GM18867 (cell line): ENCODE results near the gene RHO.
"Not testable (repeated sequence)": the region's sequence is repeated elsewhere in the genome, so short reads cannot be mapped to it uniquely, and the experiment has no call there.

ENCODE experiments used
- ATAC-seq: cut with Tn5 transposase; IDR thresholded peaks from one replicate; pipeline ENCODE4 v1.9.1; 2021; ENCODE audit warnings: mild to moderate bottlenecking, moderate library complexity; ENCODE audit not compliant: unreplicated experiment

Gene RHO

DNA sequence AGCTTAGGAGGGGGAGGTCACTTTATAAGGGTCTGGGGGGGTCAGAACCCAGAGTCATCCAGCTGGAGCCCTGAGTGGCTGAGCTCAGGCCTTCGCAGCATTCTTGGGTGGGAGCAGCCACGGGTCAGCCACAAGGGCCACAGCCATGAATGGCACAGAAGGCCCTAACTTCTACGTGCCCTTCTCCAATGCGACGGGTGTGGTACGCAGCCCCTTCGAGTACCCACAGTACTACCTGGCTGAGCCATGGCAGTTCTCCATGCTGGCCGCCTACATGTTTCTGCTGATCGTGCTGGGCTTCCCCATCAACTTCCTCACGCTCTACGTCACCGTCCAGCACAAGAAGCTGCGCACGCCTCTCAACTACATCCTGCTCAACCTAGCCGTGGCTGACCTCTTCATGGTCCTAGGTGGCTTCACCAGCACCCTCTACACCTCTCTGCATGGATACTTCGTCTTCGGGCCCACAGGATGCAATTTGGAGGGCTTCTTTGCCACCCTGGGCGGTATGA, at the start of gene RHO:
Gene RHO (plus strand): TSS at position 51 of the 512 bp plus-strand sequence. CDS start 95 bp downstream, at position 146.
- no peak for ATAC-seq

DNA sequence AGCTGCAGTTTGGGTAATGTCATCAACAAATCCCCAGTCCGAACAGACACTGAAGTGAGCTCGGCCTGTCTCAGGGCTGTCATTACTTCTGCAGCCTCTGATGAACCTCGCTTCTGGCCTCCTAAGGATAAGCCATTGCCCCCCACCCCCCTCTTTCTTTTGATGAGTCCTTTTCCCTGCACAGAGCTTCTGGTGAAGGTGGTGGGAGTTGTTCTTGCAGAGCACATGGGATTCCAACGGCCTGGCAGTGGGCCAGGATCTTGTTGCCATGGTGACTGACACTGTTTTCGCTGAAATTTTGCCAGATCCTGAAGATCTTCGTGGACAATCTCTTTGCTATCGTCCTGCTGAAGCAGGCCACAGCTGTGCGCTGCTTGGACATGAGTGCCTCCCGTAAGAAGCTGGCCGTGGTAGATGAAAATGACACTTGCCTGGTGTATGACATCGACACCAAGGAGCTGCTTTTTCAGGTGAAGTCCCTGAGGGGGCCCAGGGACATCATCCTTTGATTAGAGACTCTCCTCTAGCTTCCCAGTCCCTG, 47.1 kb upstream of the RHO start:
- not testable (repeated sequence) for ATAC-seq

DNA sequence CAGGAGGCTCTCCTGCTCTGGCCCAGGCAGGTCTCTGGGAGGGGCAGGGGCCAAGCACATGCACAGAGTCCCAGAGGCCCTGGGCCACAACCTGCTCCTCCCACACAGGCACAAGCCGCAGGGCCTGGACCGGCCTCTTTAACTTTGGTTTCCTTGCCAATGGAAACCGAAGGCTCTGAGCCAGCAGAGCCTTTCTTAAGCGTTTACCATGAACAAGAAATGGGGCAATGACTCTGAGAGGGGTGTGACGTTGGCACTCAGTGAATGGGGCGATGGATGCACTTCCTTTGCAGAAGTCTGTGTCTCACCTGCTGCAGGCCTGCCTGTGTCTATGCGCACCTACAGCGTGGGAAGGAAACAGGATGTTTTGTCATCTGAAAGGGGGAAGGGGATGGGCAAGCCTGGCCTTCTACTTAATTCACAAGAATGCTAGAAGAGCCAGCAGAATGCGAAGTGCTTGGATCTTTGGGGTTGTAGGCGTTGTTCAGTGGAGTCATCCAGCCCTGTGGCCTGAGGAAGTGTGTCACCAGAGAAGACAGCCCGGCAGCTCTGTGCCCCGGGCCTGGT, 46.6 kb upstream of the RHO start:
- ATAC-seq, result no peak

DNA sequence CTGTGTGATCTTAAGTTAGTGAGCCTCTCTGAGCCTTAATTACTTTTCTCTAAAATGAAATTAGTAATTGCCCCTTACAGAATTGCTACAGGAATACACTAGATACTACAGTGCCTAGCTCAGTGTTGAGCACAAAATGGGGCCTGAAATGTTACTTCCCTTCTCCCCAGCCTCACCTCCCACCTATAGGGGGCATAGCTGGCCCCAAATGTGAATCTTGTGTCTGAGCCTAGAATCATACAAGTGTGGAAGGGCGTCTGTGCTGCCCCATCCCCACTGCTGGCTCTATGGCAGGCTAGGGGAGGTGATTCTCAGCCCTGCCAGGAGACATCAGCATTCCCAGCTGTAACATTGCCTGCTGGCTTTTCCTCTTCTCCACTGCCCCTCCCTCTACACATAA, 45.7 kb upstream of the RHO start:
- ATAC-seq, result no peak

DNA sequence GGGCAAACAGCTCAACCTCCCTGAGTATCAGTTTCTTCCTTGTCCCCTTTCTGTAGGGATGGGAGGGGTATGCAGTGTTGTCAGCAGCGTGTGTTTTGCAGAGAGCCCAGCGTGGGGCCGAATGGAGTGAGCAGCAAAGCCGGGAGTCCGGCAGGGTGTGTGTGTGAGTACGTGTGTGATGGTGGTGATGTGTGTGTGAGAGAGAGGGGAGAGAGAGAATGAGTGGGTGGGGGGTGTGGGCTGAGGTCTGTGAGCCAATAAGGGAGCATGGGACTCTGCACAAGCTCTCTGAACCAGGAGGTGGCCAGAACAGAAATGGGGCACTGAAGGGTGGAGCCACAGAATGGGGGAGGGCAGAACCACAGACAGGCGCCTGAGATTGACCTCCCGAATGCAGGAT, 44.6 kb upstream of the RHO start:
- ATAC-seq, result no peak

DNA sequence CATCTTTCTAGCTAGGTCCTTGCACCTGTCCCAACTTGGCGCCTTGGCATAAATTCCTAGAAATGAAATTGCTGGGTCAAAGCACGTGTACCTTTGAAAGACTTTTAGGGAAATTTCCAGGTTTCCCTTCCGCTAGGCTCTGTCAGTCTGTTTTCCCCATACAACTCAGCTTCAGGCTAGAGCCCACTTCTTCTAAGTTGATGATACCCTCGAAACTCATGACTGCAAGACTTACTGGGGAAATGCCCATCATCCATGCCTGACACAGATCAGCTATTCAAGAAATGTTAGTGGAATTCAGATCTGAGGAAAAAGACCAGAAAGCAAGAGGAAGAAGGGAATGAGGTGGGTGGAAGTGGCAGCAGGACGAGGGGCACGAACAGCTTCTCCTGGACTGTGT, 43.3 kb upstream of the RHO start:
- ATAC-seq, result not testable (repeated sequence)

DNA sequence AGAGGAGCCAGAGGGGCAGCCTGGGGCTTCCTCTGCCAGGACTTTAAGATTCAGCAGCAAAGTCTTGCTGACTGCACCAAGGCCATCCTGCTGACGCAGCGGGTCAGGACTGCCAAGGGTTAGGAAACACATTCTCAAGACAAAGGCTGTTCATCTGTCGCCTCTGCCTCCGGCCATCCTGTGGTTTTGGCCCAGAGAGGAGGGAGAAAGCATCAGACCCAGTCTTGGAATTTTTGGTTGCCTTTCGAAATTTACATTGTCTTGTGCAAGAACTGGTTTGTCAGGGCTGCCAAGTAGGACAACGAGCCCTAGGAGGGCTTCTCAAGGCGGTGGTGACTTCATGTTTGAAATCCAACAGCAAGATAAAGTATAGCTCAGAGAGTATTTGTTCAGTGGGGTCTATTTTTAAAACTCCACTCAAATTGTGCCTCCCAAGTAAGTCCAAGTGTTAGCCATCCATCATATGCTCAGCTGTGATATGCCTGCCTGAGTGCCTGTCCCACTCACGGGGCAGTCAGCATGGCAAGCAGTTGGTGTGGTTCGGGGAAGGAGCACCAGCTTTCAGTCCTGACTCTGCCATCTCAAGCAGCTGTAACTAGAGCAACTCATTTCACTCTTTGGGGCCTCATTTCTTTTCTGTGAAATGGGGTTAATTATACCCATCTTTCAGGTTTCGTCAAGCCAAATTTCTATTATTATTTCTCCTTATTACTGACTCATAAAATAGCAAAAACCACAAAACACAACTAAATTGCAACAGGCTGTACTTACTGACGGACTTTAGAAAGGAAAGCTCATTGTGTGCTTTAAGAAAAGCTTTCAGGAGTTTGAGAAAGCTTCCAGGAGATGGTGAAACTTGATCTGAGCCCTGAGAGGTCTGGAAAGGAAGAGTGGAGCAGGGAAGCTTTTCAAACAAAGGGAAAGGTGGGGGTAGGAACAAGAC, 42.4 kb upstream of the RHO start:
- ATAC-seq, result peak; percentile 43

DNA sequence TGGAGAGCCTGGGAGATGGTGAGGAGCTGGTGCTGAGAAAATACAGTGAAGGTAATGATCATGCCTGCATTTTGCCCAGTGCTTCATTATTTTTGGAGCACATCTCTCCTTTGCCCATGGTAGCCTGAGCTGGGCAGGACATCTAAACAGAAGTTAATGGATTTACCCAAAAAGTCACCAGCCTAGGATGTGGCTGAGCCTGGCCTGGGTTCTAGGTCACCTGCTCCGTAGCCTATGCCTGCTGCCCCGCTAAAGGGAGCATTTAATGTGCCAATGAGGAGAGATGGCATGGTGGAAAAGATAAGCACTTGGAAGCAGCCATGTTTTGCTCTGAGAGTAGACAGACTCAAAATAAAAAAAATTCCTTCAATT, 41.8 kb upstream of the RHO start:
- no peak for ATAC-seq

DNA sequence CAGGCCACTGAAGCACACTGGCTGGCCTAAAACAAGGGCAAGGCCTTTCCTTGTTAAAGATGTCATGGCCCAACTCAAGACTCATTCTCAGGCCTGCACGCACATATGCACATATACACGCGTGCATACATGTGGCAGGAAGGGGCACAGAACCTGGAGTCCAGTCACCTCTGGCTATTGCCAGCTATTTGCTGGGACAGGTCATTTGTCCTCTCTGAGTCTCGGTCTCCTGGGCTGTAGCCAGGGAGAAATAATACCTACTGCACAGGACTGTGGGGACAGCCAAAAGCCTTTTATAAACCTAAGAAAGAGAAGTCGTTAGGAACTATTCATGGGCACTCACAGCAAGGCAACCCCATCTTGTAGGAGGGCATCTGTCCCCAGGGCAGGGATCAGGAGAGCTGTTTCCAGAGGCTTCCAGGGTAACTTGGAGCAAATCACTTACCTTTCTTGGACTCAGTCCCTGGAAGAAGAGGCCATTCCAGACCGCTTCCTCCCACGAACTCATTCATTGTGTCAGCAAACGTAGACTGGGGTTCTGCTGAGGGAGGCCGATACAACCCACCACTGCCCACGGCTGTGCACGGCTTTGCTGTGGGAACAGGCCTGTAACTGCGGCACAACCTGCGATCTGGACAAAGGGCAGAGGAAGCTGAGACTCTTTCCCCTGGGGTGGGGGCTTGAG, 41.1 kb upstream of the RHO start:
- ATAC-seq, result no peak

DNA sequence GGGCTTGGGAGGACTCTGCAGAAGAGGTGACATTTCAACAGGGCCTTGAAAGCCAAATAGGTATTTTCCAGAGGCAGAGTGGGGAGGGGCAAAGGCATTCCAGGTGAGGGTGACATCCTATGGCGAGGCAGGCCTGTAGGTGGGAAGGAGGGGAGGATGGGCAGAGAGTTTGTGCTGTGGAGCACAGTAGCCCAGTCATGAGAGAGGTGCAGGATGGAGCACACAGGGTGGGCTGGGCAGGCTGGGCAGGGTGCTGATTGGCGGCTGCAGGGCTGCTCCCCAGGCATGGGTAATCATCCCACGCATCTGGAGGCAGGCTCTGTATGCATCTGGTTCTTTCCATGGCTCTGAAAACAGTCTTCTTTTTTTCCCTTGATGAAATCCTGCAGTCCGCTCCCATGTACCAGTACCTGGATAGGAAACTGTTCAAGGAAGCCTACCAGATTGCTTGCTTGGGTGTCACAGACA, 40.5 kb upstream of the RHO start:
- not testable (repeated sequence) for ATAC-seq

DNA sequence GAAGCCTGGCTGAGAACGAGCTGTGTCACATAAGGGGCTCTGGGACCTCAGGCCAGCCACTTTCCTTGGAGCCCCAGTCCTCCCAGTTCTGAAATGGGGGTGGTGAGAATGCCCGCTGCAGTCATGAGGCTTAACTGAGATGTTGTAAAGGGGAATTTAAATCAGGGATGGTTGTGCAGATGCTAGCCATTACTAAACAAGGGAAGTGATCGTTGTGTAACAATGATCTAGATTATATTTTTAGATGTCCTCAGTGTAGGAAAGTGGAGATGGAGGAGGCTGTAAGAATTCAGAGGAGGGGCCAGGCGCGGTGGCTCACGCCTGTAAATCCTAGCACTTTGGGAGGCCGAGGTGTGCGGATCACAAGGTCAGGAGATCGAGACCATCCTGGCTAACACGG, 39.2 kb upstream of the RHO start:
- ATAC-seq, result not testable (repeated sequence)

DNA sequence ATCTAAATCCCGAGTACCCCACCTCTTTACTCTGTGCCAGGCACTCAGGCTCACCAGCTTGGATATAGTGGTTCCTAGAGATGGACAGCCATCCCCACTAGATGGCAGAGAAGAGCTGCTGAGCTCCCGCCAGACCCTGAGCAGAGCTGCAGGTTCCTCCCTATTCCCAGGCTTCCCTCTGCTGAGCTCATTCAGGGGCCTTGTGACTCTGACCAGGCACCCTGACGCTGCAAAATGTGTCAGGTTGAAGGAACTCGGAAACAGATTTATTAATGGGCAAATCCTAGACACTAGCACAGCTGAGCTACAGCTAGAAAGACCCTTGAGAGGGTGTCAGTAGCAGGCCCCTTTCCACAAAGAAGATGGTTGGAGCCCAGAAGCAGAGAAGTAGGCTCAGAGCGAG, 38.2 kb upstream of the RHO start:
- ATAC-seq, result peak; percentile 72

DNA sequence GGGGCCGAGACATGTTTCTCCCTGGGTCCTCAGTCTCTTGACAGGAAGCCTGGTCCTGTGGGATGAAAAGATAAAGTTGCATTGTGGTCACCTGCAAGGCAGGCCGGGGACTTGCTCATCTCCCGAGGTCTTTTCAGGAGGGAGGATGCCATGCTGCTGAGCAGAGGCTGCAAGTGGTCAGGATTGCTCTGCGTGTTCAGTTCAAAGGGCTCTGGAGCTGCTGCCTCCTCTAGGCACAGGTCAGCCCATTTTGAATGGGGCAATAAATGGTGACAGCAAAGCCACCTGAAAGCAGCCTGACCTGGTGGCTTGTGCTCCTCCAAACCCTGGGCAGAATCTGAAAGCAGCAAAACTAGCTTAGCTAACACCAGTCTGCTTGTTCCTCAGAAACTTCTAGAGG, 37.4 kb upstream of the RHO start:
- ATAC-seq, result not testable (repeated sequence)

DNA sequence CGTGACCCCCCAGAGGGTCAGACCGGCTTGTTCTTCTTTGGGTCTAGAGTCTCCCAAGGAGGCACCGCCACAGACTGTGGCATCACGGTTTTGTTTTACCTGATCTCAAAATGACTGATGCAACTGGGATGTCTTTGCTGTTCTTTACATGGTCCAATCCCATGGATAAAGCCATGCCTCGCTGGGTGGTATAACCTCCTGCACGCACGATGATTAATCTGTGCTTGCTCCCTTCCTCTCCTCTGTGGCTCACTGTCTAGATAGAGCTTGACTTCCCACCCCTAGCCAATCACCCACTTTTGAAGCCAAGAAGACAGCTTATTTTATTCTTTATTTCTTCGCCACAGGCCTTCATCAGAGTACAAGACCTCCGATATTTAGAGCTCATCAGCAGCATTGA, 36.6 kb upstream of the RHO start:
- ATAC-seq, result no peak

DNA sequence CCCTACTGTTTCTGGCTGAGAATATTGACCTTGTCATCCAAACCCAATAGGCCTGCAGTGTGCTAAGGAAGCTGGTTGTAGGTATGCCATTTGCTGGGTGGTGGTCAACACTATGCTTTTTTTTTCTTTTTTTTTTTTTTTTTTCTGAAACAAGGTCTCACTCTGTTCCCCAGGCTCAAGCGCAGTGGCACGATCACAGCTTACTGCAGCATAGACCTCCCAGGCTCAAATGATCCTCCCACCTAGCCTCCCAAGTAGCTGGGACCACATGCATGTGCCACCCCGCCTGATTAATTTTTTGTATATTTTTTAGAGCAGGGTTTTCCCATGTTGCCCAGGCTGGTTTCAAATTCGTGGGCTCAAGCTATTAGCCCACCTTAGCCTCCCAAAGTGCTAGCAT, 35.7 kb upstream of the RHO start:
- no peak for ATAC-seq

DNA sequence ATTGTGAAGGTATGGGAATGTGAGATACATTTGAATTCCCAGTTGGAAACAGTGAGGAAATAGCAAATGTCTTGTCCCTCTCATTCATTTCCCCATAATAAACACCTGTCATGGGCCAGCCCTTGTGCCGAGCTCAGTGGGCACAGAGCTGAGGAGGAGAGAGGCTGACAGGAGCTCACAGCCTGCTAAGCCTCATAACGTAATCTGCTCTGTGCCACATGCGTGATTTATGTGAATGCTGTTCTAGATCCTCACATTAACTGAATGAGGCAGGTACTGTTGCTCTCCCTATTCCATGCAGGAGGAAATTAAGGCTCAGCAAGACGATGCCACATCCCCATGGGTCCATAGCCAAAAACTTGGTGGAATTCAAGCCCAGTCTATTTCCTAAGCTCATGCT, 35.2 kb upstream of the RHO start:
- ATAC-seq, result no peak

DNA sequence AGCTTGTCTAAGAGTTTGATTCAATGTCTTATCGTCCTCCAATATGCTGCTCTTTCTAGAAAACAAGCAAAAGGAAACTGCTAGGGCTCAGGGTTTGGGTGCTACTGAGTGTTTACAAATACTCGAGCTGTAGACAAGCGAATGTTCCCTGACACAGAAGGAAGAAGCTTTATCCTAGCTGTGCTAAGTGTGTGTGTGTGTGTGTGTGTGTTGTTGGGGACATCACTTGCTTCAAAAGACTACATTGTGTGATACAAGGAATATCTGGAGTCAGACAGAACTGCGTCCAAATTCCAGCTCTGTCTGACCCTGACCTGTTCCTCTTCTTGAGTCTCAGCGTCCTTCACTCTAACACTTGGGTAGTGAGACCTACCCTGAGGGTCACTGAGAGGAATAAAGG, 33.9 kb upstream of the RHO start:
- not testable (repeated sequence) for ATAC-seq

DNA sequence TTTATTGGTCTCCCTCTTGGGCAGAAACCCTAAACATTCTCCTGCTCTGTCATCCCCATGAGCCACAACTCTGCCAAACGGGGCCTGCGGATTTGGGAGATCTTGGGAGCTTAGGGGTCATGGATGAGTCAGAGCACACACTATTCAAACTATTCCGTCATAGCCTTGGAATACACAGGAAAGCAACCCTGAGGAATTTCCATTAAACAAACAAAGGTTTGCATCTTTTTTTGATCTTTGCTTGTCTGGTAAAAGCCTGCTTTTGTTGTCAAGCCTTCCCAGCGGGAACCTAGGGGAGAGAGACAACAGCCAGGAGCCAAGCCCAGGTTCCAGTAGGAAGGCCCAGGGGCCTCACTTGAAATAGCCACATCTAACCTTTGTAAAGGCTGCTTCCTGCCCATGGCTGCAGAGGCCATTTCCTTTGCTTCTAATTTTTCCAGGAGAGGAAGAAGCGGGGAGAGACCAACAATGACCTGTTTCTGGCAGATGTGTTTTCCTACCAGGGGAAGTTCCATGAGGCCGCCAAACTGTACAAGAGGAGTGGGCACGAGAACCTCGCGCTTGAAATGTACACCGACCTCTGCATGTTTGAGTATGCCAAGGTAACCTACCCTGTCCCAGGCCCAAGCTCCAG, 33.3 kb upstream of the RHO start:
- not testable (repeated sequence) for ATAC-seq

DNA sequence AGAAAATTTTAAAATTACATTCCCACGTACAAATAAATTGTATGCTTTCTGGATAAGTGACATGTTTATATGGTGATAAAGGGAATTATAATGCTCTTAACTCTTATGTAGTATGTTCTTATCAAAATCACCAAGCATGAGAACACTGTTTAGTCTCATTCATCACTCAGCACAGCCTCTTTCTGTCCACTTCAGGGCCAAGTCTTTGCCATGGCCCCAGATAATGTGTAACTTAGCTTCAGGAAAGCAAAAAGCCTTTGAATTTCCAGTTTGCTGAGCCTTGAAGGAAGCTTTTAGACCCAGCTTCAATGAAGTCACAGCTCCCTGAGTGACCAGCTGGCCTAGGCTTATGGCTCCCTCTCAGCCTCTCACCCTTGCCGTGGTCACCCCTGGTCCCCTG, 30.6 kb upstream of the RHO start:
- ATAC-seq, result not testable (repeated sequence)

DNA sequence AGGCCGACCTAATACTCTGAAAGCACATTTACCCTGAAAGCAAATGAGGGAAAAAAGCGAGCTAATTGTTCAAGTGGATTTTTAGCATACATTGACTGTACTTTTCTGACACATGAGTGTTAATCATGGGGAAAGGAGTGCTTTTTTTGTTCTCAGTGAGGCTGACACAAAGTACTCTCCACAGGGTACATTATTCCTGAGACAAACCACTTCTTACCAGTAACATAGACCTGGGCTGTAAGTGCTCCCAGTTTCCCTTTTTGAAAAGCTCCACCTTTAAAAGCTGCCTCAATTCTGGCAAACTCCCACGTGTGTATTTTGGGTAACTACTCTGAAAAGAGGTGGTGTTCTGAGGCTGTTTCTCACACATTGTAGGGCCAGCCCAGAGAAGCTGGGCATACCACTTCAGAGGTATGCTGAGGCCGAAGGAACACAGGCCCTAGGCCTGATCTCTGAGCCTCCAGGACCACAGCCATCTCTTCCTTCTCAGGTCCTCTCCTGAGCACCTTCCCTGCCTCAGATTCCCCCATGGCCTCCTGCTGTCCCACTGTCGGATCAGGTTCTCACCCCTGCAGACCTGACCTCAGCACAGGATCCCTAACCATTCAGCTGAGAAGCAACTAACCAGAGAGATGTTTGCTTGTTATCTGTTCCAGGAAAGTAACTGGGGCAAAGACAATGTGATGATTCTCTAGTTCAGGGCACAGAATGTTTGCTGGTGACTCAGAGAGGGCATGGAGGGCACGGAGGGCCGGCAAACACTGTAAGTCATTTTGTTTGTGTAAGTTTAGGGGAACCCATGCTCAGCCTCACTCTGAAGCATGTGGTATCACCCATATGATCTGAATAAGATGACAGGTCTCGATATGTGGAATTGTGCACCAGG, 29.6 kb upstream of the RHO start:
- ATAC-seq, result not testable (repeated sequence)
